Measurements from ENCODE around the gene KSR2.

Gene KSR2

GRCh38 chr12:117662620-117663395, 306.0 kb downstream of the KSR2 start:
- no peak overlapping the region for H3K4me3 ChIP-seq (ENCODE audit: low read length)
- TF ChIP-seq, protein P1, sequence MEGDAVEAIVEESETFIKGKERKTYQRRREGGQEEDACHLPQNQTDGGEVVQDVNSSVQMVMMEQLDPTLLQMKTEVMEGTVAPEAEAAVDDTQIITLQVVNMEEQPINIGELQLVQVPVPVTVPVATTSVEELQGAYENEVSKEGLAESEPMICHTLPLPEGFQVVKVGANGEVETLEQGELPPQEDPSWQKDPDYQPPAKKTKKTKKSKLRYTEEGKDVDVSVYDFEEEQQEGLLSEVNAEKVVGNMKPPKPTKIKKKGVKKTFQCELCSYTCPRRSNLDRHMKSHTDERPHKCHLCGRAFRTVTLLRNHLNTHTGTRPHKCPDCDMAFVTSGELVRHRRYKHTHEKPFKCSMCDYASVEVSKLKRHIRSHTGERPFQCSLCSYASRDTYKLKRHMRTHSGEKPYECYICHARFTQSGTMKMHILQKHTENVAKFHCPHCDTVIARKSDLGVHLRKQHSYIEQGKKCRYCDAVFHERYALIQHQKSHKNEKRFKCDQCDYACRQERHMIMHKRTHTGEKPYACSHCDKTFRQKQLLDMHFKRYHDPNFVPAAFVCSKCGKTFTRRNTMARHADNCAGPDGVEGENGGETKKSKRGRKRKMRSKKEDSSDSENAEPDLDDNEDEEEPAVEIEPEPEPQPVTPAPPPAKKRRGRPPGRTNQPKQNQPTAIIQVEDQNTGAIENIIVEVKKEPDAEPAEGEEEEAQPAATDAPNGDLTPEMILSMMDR (conservative IDR thresholded peaks at IDR 0.05; ENCODE audit: low read length) = no peak
- DNase-seq (ENCODE audit: low read depth) = peak; percentile 44

- TF ChIP-seq, protein P1 (conservative IDR thresholded peaks at IDR 0.05; ENCODE audit: low read length) = no peak
- no peak for DNase-seq (ENCODE audit: low read depth)
- no peak overlapping the region for H3K4me3 ChIP-seq (ENCODE audit: low read length)
These were observed 306.6 kb downstream of the KSR2 start for GRCh38 chr12:117662220-117662619.

GRCh38 chr12:117661471-117661870, 307.3 kb downstream of the KSR2 start:
- TF ChIP-seq, protein P1 (conservative IDR thresholded peaks at IDR 0.05; ENCODE audit: low read length) = no peak
- no peak for DNase-seq (ENCODE audit: low read depth)
- no peak overlapping the region for H3K4me3 ChIP-seq (ENCODE audit: low read length)

DNA sequence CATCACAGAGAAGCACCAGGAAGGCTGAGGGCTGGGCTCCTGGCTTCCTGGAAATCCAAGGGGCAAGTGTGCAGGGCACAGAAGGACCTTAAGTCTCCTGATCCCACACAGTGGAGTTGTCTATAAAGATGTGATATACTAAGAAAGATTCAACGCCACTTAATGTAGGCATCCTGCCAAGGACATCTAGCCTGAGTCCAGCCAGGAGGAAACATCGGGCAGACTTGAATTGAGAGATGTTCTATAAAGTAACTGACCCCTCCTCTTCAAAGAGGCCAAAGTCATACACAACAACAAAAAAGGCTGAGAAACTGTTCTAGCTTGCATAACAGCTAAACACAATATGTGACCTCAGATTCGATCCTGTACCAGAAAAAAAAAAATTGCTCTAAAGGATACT, 307.9 kb downstream of the KSR2 start:
- DNase-seq (ENCODE audit: low read depth) = no peak
- TF ChIP-seq, protein P1 (conservative IDR thresholded peaks at IDR 0.05; ENCODE audit: low read length) = no peak
- H3K4me3 ChIP-seq (ENCODE audit: low read length) = no peak overlapping the region

GRCh38 chr12:117658226-117658625, 310.6 kb downstream of the KSR2 start:
- DNase-seq (ENCODE audit: low read depth) = no peak
- TF ChIP-seq, protein P1 (conservative IDR thresholded peaks at IDR 0.05; ENCODE audit: low read length) = no peak
- H3K4me3 ChIP-seq (ENCODE audit: low read length) = no peak overlapping the region

- H3K4me3 ChIP-seq (ENCODE audit: low read length) = no peak overlapping the region
- DNase-seq (ENCODE audit: low read depth) = no peak
- TF ChIP-seq, protein P1 (conservative IDR thresholded peaks at IDR 0.05; ENCODE audit: low read length) = no peak
These were observed 319.0 kb downstream of the KSR2 start for GRCh38 chr12:117649796-117650195.

DNA sequence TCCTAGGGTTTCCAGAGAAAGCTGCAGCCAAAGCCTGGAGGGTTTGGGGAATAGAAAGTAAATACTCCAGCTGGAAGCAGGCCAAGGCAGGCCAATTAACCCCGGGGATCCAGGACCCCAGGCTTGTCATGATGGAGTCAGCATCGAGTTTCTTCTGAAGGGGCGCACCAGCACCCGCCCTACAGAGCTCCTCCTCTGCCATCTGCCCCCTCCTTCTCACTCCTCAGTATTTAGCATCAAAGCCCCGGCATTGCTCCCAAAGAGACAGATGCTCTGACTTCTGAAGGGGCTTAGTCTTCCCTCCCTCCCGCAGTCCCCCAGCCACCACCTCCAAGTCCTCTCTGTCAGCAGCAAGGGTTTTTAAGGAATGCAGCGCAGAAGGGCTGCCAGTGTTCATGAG, 322.3 kb downstream of the KSR2 start:
- H3K4me3 ChIP-seq (ENCODE audit: low read length) = no peak overlapping the region
- TF ChIP-seq, protein P1 (conservative IDR thresholded peaks at IDR 0.05; ENCODE audit: low read length) = no peak
- no peak for DNase-seq (ENCODE audit: low read depth)
